ENCODE data around the gene ERCC6L2.

The ERCC6L2 gene

GRCh38 chr9:95970317-95970716 lies 94.8 kb downstream of the ERCC6L2 start:
- TF ChIP-seq FOXP2 (optimal IDR thresholded peaks at IDR 0.05; ENCODE audit: borderline replicate concordance, extremely low read depth, extremely low read length, insufficient read depth) = no peak
- no peak for TF ChIP-seq REST (IDR thresholded peaks at IDR 0.05; ENCODE audit: insufficient read depth in 1 of 2, low read depth in 2 of 2, low read length in 2 of 2)
- no peak for TF ChIP-seq TAF1 (IDR thresholded peaks at IDR 0.05; ENCODE audit: borderline replicate concordance, insufficient read depth, low read length)

- TF ChIP-seq POLR2AphosphoS5 (IDR thresholded peaks at IDR 0.05; ENCODE audit: low read depth, low read length) (no peak), TAF1 (IDR thresholded peaks at IDR 0.05; ENCODE audit: borderline replicate concordance, insufficient read depth, low read length) (no peak), SIN3A (IDR thresholded peaks at IDR 0.05; ENCODE audit: borderline replicate concordance, insufficient read depth, low read length) (no peak), REST (IDR thresholded peaks at IDR 0.05; ENCODE audit: insufficient read depth in 1 of 2, low read depth in 2 of 2, low read length in 2 of 2) (no peak), FOXP2 (optimal IDR thresholded peaks at IDR 0.05; ENCODE audit: borderline replicate concordance, extremely low read depth, extremely low read length, insufficient read depth) (no peak)
Measured at GRCh38 chr9:95971815-95972214, 96.3 kb downstream of the ERCC6L2 start.

- no peak for TF ChIP-seq TAF1 (IDR thresholded peaks at IDR 0.05; ENCODE audit: borderline replicate concordance, insufficient read depth, low read length)
- no peak for TF ChIP-seq REST (IDR thresholded peaks at IDR 0.05; ENCODE audit: insufficient read depth in 1 of 2, low read depth in 2 of 2, low read length in 2 of 2)
- no peak for TF ChIP-seq FOXP2 (optimal IDR thresholded peaks at IDR 0.05; ENCODE audit: borderline replicate concordance, extremely low read depth, extremely low read length, insufficient read depth)
- no peak for TF ChIP-seq SIN3A (IDR thresholded peaks at IDR 0.05; ENCODE audit: borderline replicate concordance, insufficient read depth, low read length)
- no peak for TF ChIP-seq POLR2AphosphoS5 (IDR thresholded peaks at IDR 0.05; ENCODE audit: low read depth, low read length)
Measured at GRCh38 chr9:95974389-95974788, 98.9 kb downstream of the ERCC6L2 start.

- TF ChIP-seq SIN3A (IDR thresholded peaks at IDR 0.05; ENCODE audit: borderline replicate concordance, insufficient read depth, low read length) (no peak), REST (IDR thresholded peaks at IDR 0.05; ENCODE audit: insufficient read depth in 1 of 2, low read depth in 2 of 2, low read length in 2 of 2) (no peak), TAF1 (IDR thresholded peaks at IDR 0.05; ENCODE audit: borderline replicate concordance, insufficient read depth, low read length) (no peak), FOXP2 (optimal IDR thresholded peaks at IDR 0.05; ENCODE audit: borderline replicate concordance, extremely low read depth, extremely low read length, insufficient read depth) (no peak), POLR2AphosphoS5 (IDR thresholded peaks at IDR 0.05; ENCODE audit: low read depth, low read length) (no peak)
Measured at GRCh38 chr9:95977371-95977770, 101.9 kb downstream of the ERCC6L2 start.

GRCh38 chr9:95978106-95978505 lies 102.6 kb downstream of the ERCC6L2 start:
- no peak for TF ChIP-seq TAF1 (IDR thresholded peaks at IDR 0.05; ENCODE audit: borderline replicate concordance, insufficient read depth, low read length)
- no peak for TF ChIP-seq REST (IDR thresholded peaks at IDR 0.05; ENCODE audit: insufficient read depth in 1 of 2, low read depth in 2 of 2, low read length in 2 of 2)
- TF ChIP-seq POLR2AphosphoS5 (IDR thresholded peaks at IDR 0.05; ENCODE audit: low read depth, low read length) = no peak
- TF ChIP-seq FOXP2 (optimal IDR thresholded peaks at IDR 0.05; ENCODE audit: borderline replicate concordance, extremely low read depth, extremely low read length, insufficient read depth) = no peak
- no peak for TF ChIP-seq SIN3A (IDR thresholded peaks at IDR 0.05; ENCODE audit: borderline replicate concordance, insufficient read depth, low read length)

All from PFSK-1 (cell line).